Stomach smooth muscle (tissue), 2 donors: ENCODE measurements around the gene FTO.

Source experiments
- H3K27ac ChIP-seq: one replicate; pipeline ENCODE4 v1.7.0; 2013; ENCODE audit warnings: mild to moderate bottlenecking, low read length, inconsistent platforms
- H3K27me3 ChIP-seq, 2 donors: one replicate each; pipeline ENCODE4 v1.7.0; 2013; ENCODE audit warnings: low read length in 2 of 2; ENCODE audit not compliant: insufficient read depth in 2 of 2, control insufficient read depth in 1 of 2
- H3K36me3 ChIP-seq, 2 donors: one replicate each; pipeline ENCODE4 v1.7.0; 2013; ENCODE audit warnings: low read length in 2 of 2; ENCODE audit not compliant: control insufficient read depth in 2 of 2, insufficient read depth in 2 of 2
- H3K4me1 ChIP-seq: one replicate; pipeline ENCODE4 v1.7.0; 2013; ENCODE audit warnings: low read length; ENCODE audit not compliant: control insufficient read depth, insufficient read depth
- H3K4me3 ChIP-seq, 2 donors: one replicate each; pipeline ENCODE4 v1.7.0; 2013; ENCODE audit warnings: low read length in 2 of 2
- H3K9ac ChIP-seq, 2 donors: one replicate each; pipeline ENCODE4 v1.7.0; 2013; ENCODE audit warnings: low read length in 2 of 2, mild to moderate bottlenecking in 1 of 2
- H3K9me3 ChIP-seq, 2 donors: one replicate each; pipeline ENCODE4 v1.7.0; 2013; ENCODE audit warnings: low read length in 2 of 2; ENCODE audit not compliant: control insufficient read depth in 2 of 2
- donor health status: healthy.
- donor health status: Pancreatic carcinoma.

The FTO gene

DNA sequence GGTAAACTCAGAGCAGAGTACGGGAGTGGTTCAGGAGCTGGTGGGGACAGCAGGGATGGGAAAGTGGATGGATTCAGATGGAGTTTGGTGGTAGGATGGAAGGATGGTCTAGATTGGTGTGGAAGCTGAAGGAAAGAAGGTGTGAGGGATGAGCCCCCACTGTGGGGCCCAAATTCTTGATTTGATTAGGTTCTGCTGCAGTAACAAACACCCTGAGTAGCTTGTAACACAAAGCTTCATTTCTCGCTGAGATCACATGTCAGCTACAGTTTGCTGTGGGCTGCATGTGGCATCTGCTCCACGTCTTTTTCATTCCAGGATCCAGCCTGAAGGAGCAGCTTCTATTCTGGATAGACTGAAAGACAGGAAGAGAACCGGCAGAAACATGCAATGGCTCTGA is 438.8 kb downstream of the FTO start:
- Histone ChIP-seq H3K9ac (no peak overlapping the region), H3K4me1 (no peaks in the 10 kb centered on the region), H3K27ac (no peak overlapping the region), H3K27me3 (no peaks in the 10 kb centered on the region), H3K9me3 (no peaks in the 10 kb centered on the region), H3K4me3 (no peak overlapping the region), H3K36me3 (no peaks in the 10 kb centered on the region)

DNA sequence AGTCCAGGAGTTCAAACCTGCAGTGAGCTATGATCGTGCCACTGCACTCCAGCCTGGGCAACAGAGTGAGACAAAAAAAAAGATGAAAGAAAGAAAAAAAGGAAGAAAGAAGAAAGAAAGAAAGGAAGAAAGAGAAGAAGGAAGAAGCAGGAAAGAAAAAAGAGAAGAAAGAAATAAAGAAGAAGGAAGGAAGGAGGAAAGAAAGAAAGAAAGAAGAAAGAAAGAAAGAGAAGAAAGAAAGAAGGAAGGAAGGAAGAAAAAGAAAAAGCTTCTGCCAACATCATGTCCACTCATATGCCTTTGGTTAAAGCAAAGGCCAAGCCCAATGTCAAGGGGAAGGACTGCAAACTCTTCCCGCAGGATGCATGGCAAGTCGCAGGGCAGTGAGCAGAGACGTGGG is 439.5 kb downstream of the FTO start:
- Histone ChIP-seq H3K36me3 (no peaks in the 10 kb centered on the region), H3K4me1 (no peaks in the 10 kb centered on the region), H3K9me3 (no peaks in the 10 kb centered on the region), H3K27ac (no peak overlapping the region), H3K9ac (no peak overlapping the region), H3K27me3 (no peaks in the 10 kb centered on the region), H3K4me3 (no peak overlapping the region)

DNA sequence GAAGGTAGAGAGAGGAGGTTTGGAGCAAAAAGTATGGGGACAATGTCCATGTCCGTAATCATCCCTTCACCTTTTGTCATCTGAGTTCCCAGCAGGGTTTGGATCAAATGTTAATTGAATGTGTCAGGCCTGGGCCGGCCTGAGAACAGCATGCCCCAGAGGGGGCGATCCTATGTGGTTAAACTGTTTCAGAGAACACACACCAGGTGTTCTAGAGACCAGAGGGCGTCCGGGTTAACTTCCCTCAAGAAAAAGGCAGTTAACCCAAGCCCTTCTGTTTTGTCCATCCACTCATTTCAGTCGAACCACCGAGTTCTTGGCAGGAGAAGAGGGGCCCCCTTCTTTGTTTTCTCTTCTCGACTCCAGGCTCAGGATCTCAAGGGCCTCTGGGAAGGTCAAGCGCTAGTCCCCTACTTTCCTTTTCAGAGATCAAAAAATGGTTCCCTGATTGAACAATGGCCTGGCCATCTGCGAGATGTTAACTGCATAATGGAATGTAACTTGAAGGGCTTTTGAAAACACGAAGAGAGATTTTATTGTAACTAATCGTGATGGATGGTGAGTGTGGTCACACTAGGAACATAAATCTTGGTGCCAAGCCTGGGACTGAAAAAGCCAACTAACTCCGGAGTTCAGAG is 440.1 kb downstream of the FTO start:
- no peak overlapping the region for H3K4me3 ChIP-seq
- H3K4me1 ChIP-seq, result no peaks in the 10 kb centered on the region
- peaks cover 0 to 2% of the 10 kb centered on the region in 2 donors for H3K9me3 ChIP-seq
- no peak overlapping the region for H3K9ac ChIP-seq
- no peaks in the 10 kb centered on the region for H3K36me3 ChIP-seq
- H3K27me3 ChIP-seq, result no peaks in the 10 kb centered on the region
- H3K27ac ChIP-seq, result no peak overlapping the region

DNA sequence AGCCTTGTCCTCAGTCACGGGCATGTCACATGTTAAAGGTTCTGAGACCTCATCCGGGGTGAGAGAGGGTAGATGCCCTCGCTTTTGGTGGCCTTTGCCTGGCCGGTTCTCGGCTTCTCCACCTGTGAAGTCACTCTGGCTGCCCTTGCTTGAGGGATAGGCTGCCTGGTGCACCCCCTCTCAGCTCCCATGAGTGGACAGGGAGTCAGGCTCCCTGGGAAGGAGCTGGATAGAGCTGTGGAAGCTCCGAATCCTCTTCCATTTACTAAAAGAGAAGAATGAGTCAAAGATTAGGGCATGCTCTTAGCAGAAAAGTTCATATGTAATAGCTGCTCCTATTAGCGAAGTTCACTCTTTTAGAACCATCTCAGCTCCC is 440.6 kb downstream of the FTO start:
- peaks cover 0 to 5% of the 10 kb centered on the region in 2 donors for H3K9me3 ChIP-seq
- no peak overlapping the region for H3K27ac ChIP-seq
- no peaks in the 10 kb centered on the region for H3K36me3 ChIP-seq
- H3K9ac ChIP-seq, result no peak overlapping the region
- H3K27me3 ChIP-seq, result no peaks in the 10 kb centered on the region
- no peaks in the 10 kb centered on the region for H3K4me1 ChIP-seq
- no peak overlapping the region for H3K4me3 ChIP-seq

DNA sequence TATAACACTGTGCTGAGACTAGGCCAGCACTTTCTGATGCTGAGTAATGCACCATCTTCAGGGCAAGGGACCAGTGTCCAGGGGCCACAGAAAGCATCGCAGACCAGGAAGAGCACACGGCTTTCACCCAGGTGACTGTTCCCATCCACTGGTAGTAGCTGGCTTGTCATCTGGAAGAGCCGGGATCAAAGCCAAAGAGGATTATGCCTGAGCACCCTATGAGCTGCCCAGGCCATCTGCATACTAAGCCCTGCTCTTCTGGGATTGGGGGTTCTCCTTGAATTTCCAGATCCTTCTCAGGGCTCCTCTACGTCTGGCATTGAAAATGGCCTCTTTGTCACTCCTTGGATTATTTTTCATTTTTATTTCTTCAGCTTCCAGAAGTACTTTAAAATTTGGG is 441.9 kb downstream of the FTO start:
- H3K36me3 ChIP-seq, result no peaks in the 10 kb centered on the region
- H3K4me1 ChIP-seq, result no peaks in the 10 kb centered on the region
- no peak overlapping the region for H3K9ac ChIP-seq
- peaks cover 0 to 5% of the 10 kb centered on the region in 2 donors for H3K9me3 ChIP-seq
- no peak overlapping the region for H3K27ac ChIP-seq
- no peak overlapping the region for H3K4me3 ChIP-seq
- no peaks in the 10 kb centered on the region for H3K27me3 ChIP-seq

DNA sequence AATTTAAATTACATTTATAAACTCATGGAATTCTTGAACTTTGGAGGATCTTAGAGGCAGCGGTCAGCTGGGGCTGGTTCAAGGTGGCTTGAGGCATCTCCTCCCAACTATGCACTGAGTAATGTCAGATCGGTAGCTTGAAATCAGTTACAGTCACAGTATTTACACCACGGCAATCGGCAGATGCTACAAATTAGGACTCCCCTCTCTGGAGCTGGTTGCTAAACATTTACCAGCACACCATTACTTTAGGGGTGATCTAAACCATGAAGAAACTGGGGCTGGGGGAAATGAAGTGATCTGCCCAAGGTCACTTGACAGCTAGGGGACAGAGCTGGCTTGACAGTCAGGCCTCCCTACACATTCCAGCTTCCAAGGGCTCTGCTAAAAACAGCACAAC is 445.0 kb downstream of the FTO start:
- H3K9ac ChIP-seq, result no peak overlapping the region

DNA sequence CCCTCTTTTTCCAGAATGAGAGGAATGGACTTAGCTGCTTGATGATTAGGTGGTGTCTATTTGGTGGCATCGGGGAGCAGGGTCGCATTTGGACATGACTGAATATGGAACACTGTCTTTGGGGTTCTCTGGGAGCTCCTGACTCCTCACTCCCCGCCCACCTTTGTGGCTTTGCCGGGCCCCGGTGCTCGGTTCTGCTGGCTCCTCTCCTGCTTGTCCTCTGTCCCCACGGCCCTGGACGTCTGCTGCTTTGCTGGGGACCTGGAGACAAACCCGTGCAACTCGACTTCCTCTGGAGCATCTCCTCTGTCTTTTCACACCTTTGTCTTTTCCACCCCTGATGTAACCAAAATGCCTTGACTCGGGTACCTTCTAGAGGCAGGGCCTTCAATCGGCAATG is 446.9 kb downstream of the FTO start:
- Histone ChIP-seq H3K27me3 (no peaks in the 10 kb centered on the region), H3K9me3 (peaks cover 0 to 5% of the 10 kb centered on the region in 2 donors), H3K4me3 (no peak overlapping the region), H3K4me1 (no peaks in the 10 kb centered on the region), H3K36me3 (no peaks in the 10 kb centered on the region), H3K27ac (no peak overlapping the region), H3K9ac (no peak overlapping the region)

More for the DNA sequence above, 445.0 kb downstream of the FTO start:
- Histone ChIP-seq H3K27ac (no peak overlapping the region), H3K27me3 (no peaks in the 10 kb centered on the region), H3K4me3 (no peak overlapping the region), H3K9me3 (peaks cover 0 to 5% of the 10 kb centered on the region in 2 donors), H3K4me1 (no peaks in the 10 kb centered on the region), H3K36me3 (no peaks in the 10 kb centered on the region)

DNA sequence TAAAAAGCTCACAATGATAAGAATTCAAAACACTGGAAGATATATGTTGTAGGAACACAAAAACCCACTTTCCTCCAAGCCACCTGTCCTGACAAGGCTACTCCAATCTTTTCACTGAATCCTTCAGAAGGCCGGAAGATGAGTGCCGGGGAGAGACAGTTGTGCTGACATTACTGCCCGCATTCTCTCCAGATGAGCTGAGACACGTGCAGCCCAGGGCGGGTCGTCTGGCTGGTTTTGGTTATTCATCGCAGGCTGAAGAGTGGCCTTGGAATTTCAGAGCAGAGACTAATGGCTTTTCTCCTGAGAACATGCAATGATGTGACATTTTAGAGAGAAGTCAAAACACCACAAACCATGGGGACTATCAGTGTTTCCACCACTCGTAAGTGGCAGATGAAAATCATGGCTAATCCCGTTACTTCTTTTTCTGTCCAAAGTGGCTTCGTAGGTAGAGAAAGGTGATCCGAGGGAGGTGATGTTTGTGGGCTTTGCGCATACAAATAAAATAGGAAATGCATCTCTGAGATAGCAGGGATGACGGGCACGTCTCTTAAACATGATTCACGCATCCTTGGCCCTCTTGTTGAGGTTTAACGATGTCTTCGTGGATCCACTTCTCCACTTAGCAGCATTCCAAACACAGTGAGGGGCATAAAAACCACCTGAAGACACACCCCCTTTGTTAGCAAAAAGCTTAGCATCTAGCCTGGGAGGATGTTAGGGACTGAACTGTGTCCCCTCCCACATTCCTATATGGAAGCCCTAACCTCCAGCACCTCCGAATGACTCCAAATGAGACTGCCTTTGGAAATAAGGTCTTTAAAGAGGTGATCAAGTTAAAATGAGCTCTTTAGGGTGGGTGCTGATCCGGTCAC is 448.6 kb downstream of the FTO start:
- Histone ChIP-seq H3K27ac (no peak overlapping the region), H3K36me3 (no peaks in the 10 kb centered on the region), H3K4me1 (no peaks in the 10 kb centered on the region), H3K4me3 (no peak overlapping the region), H3K9me3 (peaks cover 3 to 5% of the 10 kb centered on the region in 2 donors), H3K27me3 (no peaks in the 10 kb centered on the region), H3K9ac (no peak overlapping the region)

DNA sequence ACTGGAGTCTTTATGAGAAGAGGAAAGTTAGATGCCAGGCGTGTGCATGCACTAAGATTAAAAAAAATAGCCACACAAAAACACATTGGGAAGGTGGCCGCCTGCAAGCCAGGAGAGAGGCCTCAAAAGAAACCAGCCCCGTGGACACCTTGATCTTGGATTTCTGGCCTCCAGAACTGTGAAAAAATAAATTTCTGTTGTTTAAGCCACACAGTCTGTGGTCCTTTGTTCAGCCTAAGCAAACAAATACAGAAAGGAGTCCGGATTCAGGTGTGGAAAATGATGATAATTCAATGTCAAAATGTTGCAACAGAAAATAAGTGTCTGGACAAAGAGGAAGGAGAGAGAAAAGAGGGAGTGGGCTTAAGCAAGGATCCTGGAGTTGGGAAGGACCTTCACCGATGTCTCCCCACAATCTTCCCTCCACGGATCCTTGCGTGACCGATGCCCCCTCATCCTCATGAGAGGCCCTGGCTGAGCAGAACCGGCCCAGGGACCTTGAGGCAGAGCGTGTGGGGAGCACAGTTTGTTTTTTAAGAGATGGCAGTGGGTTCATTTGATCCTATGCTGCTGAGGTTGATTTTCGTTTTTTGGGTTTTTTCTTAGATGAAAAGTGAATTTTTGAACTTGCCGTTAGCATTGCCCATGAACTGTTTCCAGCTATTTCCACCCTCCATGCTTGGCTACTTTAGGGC is 449.4 kb downstream of the FTO start:
- peaks cover 3 to 5% of the 10 kb centered on the region in 2 donors for H3K9me3 ChIP-seq

DNA sequence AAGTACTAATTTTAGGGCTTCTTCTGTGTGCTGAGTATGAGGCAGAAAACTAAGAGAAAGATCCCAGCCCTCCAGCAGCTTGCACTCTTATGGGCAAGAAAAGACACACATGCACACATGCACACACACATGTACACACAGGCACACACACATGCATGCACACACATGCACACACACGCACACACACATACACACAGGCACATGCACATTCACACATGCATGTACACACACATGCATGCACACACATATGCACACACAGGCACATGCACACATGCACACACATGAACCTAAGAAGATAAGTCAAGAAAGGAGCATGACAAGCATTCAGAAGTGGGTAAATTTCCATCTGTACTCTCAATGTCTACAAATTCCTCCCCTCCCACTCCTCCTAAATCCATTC is 452.4 kb downstream of the FTO start:
- H3K9me3 ChIP-seq, result peaks cover 0 to 3% of the 10 kb centered on the region in 2 donors
- H3K36me3 ChIP-seq, result no peaks in the 10 kb centered on the region
- H3K27me3 ChIP-seq, result no peaks in the 10 kb centered on the region
- H3K9ac ChIP-seq, result no peak overlapping the region
- no peak overlapping the region for H3K27ac ChIP-seq
- no peaks in the 10 kb centered on the region for H3K4me1 ChIP-seq
- no peak overlapping the region for H3K4me3 ChIP-seq

More for the DNA sequence above, 449.4 kb downstream of the FTO start:
- no peak overlapping the region for H3K27ac ChIP-seq
- H3K4me1 ChIP-seq, result no peaks in the 10 kb centered on the region
- no peak overlapping the region for H3K9ac ChIP-seq
- no peaks in the 10 kb centered on the region for H3K27me3 ChIP-seq
- no peaks in the 10 kb centered on the region for H3K36me3 ChIP-seq
- H3K4me3 ChIP-seq, result no peak overlapping the region
